HepG2 (cell line): ENCODE measurements around the gene DUSP9. TPM values are rescaled to one million over a fixed set of nuclear protein-coding genes. Genes with fewer than 3 reads are reported as not detected.

Experiments
- BORCS8-MEF2B ChIP-seq: sonication (generic); formaldehyde crosslinking; IDR thresholded peaks from 2 replicates; pipeline ENCODE4 v1.8.0; 2022; ENCODE audit warnings: mild to moderate bottlenecking, missing genetic modification reagents
- CAMTA2 ChIP-seq: sonication (generic); formaldehyde crosslinking; IDR thresholded peaks from 2 replicates; pipeline ENCODE4 v1.4.0; 2020; ENCODE audit warnings: mild to moderate bottlenecking, missing genetic modification reagents, borderline replicate concordance
- FOXK1 ChIP-seq: sonication (generic); formaldehyde crosslinking; IDR thresholded peaks from 2 replicates; pipeline ENCODE4 v1.4.0; 2020; ENCODE audit warnings: low read depth, missing genetic modification reagents, borderline replicate concordance
- IRX3 ChIP-seq: sonication (generic); formaldehyde crosslinking; IDR thresholded peaks from 2 replicates; pipeline ENCODE4 v1.8.1; 2023; ENCODE audit warnings: mild to moderate bottlenecking, low read depth, missing genetic modification reagents, borderline replicate concordance
- PAX8 ChIP-seq: sonication (generic); formaldehyde crosslinking; IDR thresholded peaks from 2 replicates; pipeline ENCODE4 v1.8.0; 2022; ENCODE audit warnings: mild to moderate bottlenecking, missing genetic modification reagents, borderline replicate concordance
- SOX13 ChIP-seq, 3 experiments: fragments of 450-650 bp in 1 of 3; sonication (generic) in 1 of 3; formaldehyde crosslinking in 1 of 3; IDR thresholded peaks in 2 of 3; conservative IDR thresholded peaks in 1 of 3; 2 replicates each; pipeline versions ENCODE4 v1.5.0 to v1.6.1; 2016 to 2020; ENCODE audit warnings: antibody characterized with exemption in 1 of 3, mild to moderate bottlenecking in 1 of 3, missing compliant biosample characterization in 1 of 3, missing genetic modification reagents in 1 of 3, moderate library complexity in 1 of 3
- TGIF2 ChIP-seq: IDR thresholded peaks from 2 replicates; pipeline ENCODE4 v1.6.1; 2016; ENCODE audit warnings: control low read depth, missing compliant biosample characterization
- ZFX ChIP-seq: sonication (generic); formaldehyde crosslinking; IDR thresholded peaks from 2 replicates; pipeline ENCODE4 v1.4.0; 2020; ENCODE audit warnings: mild to moderate bottlenecking, low read depth, missing genetic modification reagents, moderate library complexity
- ZNF207 ChIP-seq: fragments of 450-650 bp; IDR thresholded peaks from 2 replicates; pipeline ENCODE4 v1.6.1; 2016; ENCODE audit warnings: antibody characterized with exemption, borderline replicate concordance
- ZNF615 ChIP-seq: sonication (generic); formaldehyde crosslinking; IDR thresholded peaks from 2 replicates; pipeline ENCODE4 v1.5.0; 2020; ENCODE audit warnings: mild to moderate bottlenecking, missing genetic modification reagents, borderline replicate concordance
- polyA plus RNA-seq, 8 experiments: library from polyadenylated mRNA; depleted of rRNA in 3 of 8; stranded (reverse) in 7 of 8; unstranded in 1 of 8; fragments of >200 nt; fragmentation: Illumina TruSeq in 4 of 8; extraction: Trizol in 4 of 8; gene quantifications; 2 replicates each; pipeline versions ENCODE4 v1.2.1 to v1.2.3, GENCODE V29; 2011 to 2016; ENCODE audit warnings: low read depth in 4 of 8, missing spikeins in 1 of 8, mixed read lengths in 1 of 8; ENCODE audit not compliant: insufficient read depth in 1 of 8
- total RNA-seq, 5 experiments: library from RNA; depleted of rRNA; stranded (reverse); fragments of >200 nt; fragmentation: Illumina TruSeq; extraction: Trizol; gene quantifications; 2 replicates each; pipeline ENCODE4 v1.2.3, GENCODE V29; 2016; ENCODE audit warnings: low read depth in 1 of 5
- TF ChIP-seq, protein P1 (sequence below): sonication (generic); formaldehyde crosslinking; IDR thresholded peaks from 2 replicates; pipeline ENCODE4 v1.4.0; 2020; ENCODE audit warnings: mild to moderate bottlenecking, missing genetic modification reagents
- TF ChIP-seq, protein P2 (sequence below): IDR thresholded peaks from 2 replicates; pipeline ENCODE4 v1.6.1; 2018; ENCODE audit warnings: missing genetic modification reagents, mild to moderate bottlenecking, missing compliant biosample characterization
- TF ChIP-seq, protein P3 (sequence below): sonication (generic); formaldehyde crosslinking; IDR thresholded peaks from 2 replicates; pipeline ENCODE4 v1.4.0; 2020; ENCODE audit warnings: mild to moderate bottlenecking, missing genetic modification reagents
- TF ChIP-seq, protein P4 (sequence below): sonication (generic); formaldehyde crosslinking; IDR thresholded peaks from 2 replicates; pipeline ENCODE4 v1.5.0; 2020; ENCODE audit warnings: missing genetic modification reagents

Gene DUSP9
- total and polyA plus RNA-seq, 2 of the 13 experiments (the other 11 are each of a cell fraction or from before 2014, with no cell fraction given), result 235 to 435 TPM

DNA sequence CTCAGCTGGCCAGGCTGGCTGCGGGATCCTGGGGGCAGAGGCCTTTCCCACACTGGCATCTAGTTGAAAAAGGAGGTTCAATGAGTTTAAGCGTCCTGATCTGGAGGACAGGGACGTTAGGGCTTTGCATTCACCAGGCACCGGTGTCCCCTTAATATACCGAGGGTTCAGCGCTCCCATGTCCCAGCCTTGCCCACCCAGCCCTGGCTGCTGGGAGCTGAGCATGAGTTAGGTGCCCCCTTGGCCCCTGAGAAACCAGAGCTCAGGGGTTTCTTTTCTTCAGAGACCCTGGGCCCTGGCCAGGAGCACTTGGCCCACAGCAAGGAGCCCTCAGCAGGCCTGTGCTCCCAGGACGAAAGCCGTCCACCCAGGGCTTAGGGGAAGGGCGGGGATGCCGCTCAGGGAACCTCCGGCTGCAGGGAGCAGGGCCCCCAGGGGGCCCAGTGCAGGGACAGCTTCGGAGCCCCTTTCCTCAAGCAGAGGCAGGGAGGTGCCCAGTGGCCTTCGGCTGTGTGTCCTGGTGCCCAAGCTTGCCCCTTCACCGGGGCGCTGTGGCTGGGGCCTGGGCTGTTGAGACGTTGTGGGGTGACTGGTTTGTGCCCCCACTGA lies 20.9 kb upstream of the DUSP9 start (continued):
- TF ChIP-seq, protein P1, sequence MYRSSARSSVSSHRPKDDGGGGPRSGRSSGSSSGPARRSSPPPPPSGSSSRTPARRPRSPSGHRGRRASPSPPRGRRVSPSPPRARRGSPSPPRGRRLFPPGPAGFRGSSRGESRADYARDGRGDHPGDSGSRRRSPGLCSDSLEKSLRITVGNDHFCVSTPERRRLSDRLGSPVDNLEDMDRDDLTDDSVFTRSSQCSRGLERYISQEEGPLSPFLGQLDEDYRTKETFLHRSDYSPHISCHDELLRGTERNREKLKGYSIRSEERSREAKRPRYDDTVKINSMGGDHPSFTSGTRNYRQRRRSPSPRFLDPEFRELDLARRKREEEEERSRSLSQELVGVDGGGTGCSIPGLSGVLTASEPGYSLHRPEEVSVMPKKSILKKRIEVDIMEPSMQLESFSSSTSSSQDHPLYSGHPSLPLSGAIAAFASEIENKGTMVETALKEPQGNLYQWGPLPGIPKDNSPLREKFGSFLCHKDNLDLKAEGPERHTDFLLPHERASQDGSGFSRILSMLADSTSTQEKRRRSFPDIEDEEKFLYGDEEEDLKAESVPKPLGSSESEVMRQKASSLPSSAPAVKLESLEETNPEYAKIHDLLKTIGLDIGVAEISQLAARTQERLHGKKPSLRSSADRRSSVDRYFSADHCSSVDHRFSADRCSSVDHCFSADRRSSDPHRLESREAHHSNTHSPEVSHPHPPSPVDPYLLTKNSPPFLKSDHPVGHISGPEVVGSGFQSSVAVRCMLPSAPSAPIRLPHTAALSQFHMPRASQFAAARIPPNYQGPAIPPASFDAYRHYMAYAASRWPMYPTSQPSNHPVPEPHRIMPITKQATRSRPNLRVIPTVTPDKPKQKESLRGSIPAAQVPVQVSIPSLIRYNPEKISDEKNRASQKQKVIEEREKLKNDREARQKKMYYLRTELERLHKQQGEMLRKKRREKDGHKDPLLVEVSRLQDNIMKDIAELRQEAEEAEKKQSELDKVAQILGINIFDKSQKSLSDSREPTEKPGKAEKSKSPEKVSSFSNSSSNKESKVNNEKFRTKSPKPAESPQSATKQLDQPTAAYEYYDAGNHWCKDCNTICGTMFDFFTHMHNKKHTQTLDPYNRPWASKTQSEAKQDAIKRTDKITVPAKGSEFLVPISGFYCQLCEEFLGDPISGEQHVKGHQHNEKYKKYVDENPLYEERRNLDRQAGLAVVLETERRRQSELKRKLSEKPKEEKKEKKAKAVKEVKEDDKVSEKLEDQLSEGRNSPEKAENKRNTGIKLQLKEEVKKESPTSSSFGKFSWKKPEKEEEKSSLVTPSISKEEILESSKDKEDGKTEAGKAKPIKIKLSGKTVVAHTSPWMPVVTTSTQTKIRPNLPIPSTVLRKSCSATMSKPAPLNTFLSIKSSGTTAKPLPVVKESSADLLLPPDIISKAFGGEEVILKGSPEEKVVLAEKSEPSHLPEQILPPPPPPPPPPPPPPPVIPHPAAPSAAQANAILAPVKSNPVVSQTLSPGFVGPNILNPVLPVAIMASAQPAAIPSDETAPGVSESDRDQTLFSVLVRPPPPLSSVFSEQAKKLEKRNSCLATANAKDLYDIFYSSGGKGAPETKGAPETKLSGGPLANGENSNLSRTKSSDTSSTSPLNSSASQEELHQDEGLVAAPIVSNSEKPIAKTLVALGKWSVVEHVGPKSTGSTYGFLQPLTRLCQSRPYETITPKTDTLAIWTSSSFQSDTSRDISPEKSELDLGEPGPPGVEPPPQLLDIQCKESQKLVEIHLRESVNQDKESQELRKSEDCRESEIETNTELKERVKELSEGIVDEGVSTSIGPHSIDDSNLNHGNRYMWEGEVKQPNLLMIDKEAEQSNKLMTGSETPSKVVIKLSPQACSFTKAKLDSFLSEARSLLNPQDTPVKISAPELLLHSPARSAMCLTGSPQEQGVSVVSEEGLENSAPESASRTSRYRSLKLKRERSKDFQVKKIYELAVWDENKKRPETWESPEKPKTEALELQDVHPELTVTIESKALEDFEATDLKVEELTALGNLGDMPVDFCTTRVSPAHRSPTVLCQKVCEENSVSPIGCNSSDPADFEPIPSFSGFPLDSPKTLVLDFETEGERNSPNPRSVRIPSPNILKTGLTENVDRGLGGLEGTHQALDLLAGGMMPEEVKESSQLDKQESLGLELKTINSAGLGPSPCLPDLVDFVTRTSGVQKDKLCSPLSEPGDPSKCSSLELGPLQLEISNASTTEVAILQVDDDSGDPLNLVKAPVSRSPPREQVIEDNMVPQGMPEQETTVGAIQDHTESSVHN, result no peak
- no peak for TF ChIP-seq ZNF615
- TF ChIP-seq, protein P2, sequence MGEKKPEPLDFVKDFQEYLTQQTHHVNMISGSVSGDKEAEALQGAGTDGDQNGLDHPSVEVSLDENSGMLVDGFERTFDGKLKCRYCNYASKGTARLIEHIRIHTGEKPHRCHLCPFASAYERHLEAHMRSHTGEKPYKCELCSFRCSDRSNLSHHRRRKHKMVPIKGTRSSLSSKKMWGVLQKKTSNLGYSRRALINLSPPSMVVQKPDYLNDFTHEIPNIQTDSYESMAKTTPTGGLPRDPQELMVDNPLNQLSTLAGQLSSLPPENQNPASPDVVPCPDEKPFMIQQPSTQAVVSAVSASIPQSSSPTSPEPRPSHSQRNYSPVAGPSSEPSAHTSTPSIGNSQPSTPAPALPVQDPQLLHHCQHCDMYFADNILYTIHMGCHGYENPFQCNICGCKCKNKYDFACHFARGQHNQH, result no peak
- TF ChIP-seq PAX8 (CRISPR knock-in tag), result no peak
- TF ChIP-seq SOX13 (IDR thresholded peaks at IDR 0.05), result no peak
- TF ChIP-seq SOX13 (CRISPR knock-in tag; conservative IDR thresholded peaks at IDR 0.05 in 1 of 2, IDR thresholded peaks at IDR 0.05 in 1 of 2), result no peak
- TF ChIP-seq, protein P3, sequence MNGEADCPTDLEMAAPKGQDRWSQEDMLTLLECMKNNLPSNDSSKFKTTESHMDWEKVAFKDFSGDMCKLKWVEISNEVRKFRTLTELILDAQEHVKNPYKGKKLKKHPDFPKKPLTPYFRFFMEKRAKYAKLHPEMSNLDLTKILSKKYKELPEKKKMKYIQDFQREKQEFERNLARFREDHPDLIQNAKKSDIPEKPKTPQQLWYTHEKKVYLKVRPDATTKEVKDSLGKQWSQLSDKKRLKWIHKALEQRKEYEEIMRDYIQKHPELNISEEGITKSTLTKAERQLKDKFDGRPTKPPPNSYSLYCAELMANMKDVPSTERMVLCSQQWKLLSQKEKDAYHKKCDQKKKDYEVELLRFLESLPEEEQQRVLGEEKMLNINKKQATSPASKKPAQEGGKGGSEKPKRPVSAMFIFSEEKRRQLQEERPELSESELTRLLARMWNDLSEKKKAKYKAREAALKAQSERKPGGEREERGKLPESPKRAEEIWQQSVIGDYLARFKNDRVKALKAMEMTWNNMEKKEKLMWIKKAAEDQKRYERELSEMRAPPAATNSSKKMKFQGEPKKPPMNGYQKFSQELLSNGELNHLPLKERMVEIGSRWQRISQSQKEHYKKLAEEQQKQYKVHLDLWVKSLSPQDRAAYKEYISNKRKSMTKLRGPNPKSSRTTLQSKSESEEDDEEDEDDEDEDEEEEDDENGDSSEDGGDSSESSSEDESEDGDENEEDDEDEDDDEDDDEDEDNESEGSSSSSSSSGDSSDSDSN, result peak; percentile 17; the same call in 1 of the 2 replicates
- no peak for TF ChIP-seq FOXK1 (CRISPR knock-in tag)
- no peak for TF ChIP-seq CAMTA2 (CRISPR knock-in tag)
- TF ChIP-seq, protein P4, sequence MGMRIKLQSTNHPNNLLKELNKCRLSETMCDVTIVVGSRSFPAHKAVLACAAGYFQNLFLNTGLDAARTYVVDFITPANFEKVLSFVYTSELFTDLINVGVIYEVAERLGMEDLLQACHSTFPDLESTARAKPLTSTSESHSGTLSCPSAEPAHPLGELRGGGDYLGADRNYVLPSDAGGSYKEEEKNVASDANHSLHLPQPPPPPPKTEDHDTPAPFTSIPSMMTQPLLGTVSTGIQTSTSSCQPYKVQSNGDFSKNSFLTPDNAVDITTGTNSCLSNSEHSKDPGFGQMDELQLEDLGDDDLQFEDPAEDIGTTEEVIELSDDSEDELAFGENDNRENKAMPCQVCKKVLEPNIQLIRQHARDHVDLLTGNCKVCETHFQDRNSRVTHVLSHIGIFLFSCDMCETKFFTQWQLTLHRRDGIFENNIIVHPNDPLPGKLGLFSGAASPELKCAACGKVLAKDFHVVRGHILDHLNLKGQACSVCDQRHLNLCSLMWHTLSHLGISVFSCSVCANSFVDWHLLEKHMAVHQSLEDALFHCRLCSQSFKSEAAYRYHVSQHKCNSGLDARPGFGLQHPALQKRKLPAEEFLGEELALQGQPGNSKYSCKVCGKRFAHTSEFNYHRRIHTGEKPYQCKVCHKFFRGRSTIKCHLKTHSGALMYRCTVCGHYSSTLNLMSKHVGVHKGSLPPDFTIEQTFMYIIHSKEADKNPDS (CRISPR knock-in tag), result no peak
- no peak for TF ChIP-seq IRX3
- TF ChIP-seq TGIF2, result no peak
- TF ChIP-seq ZFX (CRISPR knock-in tag), result peak; percentile 10; the same call in 1 of the 2 replicates
- TF ChIP-seq BORCS8-MEF2B (CRISPR knock-in tag), result 0 out of 2 replicates have a peak, but pooled peaks have one; percentile 25
- no peak for TF ChIP-seq ZNF207
